GM23338 (cell line): Measurements from ENCODE around the gene BAAT.

Source experiments
- EZH2 ChIP-seq: fragments of 200-600 bp; sonication (generic); IDR thresholded peaks from one replicate; pipeline ENCODE4 v1.8.0; 2017; ENCODE audit warnings: antibody characterized with exemption, mild to moderate bottlenecking, low read depth; ENCODE audit not compliant: unreplicated experiment
- EZH2phosphoT487 ChIP-seq: fragments of 200-600 bp; sonication (generic); IDR thresholded peaks from one replicate; pipeline ENCODE4 v1.8.1; 2018; ENCODE audit warnings: antibody characterized with exemption; ENCODE audit not compliant: unreplicated experiment
- POLR2AphosphoS5 ChIP-seq: IDR thresholded peaks from 2 replicates; pipeline ENCODE4 v1.6.1; 2016; ENCODE audit warnings: antibody characterized with exemption, low read depth
- ZNF114 ChIP-seq: fragments of 250-450 bp; sonication (Bioruptor Pico); IDR thresholded peaks from 2 replicates; pipeline ENCODE4 v1.5.0; 2020; ENCODE audit warnings: mild to moderate bottlenecking, moderate library complexity
- TF ChIP-seq, protein P1 (sequence below): IDR thresholded peaks from one replicate; pipeline ENCODE4 v1.6.1; 2018; ENCODE audit warnings: antibody characterized with exemption; ENCODE audit not compliant: unreplicated experiment
- TF ChIP-seq, protein P2 (sequence below), 2 experiments: fragments of 200-600 bp in 1 of 2; sonication (generic) in 1 of 2; conservative IDR thresholded peaks; 2 replicates each; pipeline versions ENCODE4 v1.5.1 to v1.6.1; 2016 to 2017; ENCODE audit warnings: antibody characterized with exemption in 2 of 2, low read depth in 2 of 2, mild to moderate bottlenecking in 2 of 2, moderate library complexity in 1 of 2
- TF ChIP-seq, protein P3 (sequence below): IDR thresholded peaks from 2 replicates; pipeline ENCODE4 v1.6.1; 2016; ENCODE audit warnings: antibody characterized with exemption

DNA sequence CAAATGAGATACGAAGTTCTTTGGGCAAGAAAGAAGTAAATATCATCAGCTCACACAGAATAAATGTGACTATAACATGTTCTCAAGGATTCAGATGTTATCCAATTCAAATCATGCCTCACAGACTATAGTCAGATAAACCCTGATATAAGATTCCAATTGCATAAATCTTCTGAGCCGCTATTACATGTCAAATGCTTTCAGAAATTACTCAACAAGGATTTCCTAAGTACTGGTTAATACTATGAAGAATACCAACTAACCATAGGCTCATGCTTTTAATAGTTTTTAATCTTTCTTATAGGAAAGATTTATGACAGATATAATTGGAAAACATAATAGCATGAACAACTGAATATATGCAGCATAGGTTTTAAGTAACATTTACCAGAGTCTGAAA, 73.6 kb downstream of the BAAT start:
- TF ChIP-seq, protein P1, sequence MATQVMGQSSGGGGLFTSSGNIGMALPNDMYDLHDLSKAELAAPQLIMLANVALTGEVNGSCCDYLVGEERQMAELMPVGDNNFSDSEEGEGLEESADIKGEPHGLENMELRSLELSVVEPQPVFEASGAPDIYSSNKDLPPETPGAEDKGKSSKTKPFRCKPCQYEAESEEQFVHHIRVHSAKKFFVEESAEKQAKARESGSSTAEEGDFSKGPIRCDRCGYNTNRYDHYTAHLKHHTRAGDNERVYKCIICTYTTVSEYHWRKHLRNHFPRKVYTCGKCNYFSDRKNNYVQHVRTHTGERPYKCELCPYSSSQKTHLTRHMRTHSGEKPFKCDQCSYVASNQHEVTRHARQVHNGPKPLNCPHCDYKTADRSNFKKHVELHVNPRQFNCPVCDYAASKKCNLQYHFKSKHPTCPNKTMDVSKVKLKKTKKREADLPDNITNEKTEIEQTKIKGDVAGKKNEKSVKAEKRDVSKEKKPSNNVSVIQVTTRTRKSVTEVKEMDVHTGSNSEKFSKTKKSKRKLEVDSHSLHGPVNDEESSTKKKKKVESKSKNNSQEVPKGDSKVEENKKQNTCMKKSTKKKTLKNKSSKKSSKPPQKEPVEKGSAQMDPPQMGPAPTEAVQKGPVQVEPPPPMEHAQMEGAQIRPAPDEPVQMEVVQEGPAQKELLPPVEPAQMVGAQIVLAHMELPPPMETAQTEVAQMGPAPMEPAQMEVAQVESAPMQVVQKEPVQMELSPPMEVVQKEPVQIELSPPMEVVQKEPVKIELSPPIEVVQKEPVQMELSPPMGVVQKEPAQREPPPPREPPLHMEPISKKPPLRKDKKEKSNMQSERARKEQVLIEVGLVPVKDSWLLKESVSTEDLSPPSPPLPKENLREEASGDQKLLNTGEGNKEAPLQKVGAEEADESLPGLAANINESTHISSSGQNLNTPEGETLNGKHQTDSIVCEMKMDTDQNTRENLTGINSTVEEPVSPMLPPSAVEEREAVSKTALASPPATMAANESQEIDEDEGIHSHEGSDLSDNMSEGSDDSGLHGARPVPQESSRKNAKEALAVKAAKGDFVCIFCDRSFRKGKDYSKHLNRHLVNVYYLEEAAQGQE, result no peak
- TF ChIP-seq, protein P2, sequence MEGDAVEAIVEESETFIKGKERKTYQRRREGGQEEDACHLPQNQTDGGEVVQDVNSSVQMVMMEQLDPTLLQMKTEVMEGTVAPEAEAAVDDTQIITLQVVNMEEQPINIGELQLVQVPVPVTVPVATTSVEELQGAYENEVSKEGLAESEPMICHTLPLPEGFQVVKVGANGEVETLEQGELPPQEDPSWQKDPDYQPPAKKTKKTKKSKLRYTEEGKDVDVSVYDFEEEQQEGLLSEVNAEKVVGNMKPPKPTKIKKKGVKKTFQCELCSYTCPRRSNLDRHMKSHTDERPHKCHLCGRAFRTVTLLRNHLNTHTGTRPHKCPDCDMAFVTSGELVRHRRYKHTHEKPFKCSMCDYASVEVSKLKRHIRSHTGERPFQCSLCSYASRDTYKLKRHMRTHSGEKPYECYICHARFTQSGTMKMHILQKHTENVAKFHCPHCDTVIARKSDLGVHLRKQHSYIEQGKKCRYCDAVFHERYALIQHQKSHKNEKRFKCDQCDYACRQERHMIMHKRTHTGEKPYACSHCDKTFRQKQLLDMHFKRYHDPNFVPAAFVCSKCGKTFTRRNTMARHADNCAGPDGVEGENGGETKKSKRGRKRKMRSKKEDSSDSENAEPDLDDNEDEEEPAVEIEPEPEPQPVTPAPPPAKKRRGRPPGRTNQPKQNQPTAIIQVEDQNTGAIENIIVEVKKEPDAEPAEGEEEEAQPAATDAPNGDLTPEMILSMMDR (conservative IDR thresholded peaks at IDR 0.05; ENCODE audit: low read depth in 2 of 2), result no peak
- TF ChIP-seq ZNF114 (no peak), POLR2AphosphoS5 (no peak), EZH2 (no peak), EZH2phosphoT487 (no peak)
- TF ChIP-seq, protein P3, sequence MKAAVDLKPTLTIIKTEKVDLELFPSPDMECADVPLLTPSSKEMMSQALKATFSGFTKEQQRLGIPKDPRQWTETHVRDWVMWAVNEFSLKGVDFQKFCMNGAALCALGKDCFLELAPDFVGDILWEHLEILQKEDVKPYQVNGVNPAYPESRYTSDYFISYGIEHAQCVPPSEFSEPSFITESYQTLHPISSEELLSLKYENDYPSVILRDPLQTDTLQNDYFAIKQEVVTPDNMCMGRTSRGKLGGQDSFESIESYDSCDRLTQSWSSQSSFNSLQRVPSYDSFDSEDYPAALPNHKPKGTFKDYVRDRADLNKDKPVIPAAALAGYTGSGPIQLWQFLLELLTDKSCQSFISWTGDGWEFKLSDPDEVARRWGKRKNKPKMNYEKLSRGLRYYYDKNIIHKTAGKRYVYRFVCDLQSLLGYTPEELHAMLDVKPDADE, result no peak
